Testis (tissue), 2 donors: ENCODE measurements around the gene COL26A1.

Experiments
- POLR2A ChIP-seq: fragments of 450-650 bp; IDR thresholded peaks from one replicate; pipeline ENCODE4 v1.6.1; 2017; ENCODE audit warnings: antibody characterized with exemption, mild to moderate bottlenecking, moderate library complexity
- TF ChIP-seq, protein P1 (sequence below), 3 experiments: fragments of 450-650 bp in 2 of 3; fragments of 200-600 bp in 1 of 3; sonication (generic) in 1 of 3; IDR thresholded peaks; one replicate each; pipeline ENCODE4 v1.5.1; 2016 to 2019; ENCODE audit warnings: antibody characterized with exemption in 3 of 3, mild to moderate bottlenecking in 2 of 3, moderate library complexity in 1 of 3

DNA sequence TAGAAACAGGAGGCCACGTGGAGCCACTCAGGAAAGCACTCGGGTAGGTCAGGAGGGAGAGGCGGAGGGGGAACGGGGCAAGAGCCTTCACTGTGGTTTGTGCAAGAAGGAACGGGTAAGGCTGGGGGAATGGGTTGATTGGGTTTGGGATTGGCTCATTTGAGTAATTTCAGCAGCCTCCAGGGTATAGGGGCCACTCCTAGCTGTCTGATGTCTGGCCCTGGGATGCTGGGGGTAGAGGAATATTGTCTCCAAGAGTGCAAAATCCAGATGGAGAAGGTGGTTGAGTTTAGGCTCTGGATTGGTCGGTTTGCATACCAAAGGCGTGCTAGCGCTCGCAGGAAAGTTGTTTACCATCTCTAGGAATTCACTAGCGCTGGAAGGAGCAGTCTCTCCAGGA lies 219.2 kb downstream of the COL26A1 start:
- no peak for TF ChIP-seq POLR2A
- TF ChIP-seq, protein P1, sequence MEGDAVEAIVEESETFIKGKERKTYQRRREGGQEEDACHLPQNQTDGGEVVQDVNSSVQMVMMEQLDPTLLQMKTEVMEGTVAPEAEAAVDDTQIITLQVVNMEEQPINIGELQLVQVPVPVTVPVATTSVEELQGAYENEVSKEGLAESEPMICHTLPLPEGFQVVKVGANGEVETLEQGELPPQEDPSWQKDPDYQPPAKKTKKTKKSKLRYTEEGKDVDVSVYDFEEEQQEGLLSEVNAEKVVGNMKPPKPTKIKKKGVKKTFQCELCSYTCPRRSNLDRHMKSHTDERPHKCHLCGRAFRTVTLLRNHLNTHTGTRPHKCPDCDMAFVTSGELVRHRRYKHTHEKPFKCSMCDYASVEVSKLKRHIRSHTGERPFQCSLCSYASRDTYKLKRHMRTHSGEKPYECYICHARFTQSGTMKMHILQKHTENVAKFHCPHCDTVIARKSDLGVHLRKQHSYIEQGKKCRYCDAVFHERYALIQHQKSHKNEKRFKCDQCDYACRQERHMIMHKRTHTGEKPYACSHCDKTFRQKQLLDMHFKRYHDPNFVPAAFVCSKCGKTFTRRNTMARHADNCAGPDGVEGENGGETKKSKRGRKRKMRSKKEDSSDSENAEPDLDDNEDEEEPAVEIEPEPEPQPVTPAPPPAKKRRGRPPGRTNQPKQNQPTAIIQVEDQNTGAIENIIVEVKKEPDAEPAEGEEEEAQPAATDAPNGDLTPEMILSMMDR (IDR thresholded peaks at IDR 0.05) = no peak
